ENCODE measurements around the gene SCUBE2.
"Not testable (repeated sequence)": the region's sequence is repeated elsewhere in the genome, so short reads cannot be mapped to it uniquely, and the experiment has no call there.

The SCUBE2 gene

DNA sequence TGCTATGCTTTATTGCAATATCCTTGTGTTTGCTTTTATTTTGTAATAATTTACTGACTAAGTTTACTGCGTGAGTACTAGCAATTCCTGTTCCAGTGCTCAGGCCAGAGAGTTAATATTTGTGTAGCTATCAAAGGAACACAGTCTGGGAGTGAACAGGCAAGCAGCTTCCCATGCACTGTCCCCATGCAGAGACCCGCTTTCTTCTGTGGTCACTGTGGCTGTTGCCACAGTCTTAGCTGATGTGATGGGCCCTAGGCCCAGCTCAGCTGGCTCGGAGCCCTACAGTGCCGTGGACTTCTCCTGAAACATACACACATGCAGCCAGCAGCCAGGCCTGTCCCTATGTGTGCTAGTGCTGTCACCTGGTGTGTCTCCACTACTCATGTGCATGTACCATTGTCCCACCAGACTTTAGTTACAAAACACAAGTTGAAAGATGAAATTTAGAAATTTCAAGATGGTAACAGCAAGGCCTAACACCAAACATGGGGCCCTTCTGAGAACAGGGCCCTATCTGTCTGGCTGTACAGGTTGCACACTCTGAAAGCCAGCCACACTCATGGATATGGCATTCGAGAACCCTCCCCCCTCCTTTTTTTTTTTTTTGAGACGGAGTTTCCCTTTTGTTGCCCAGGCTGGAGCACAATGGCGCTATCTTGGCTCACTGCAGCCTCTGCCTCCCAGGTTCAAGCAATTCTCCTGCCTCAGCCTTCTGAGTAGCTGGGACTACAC is 12.3 kb upstream of the SCUBE2 start:
- no peak for DNase-seq

DNA sequence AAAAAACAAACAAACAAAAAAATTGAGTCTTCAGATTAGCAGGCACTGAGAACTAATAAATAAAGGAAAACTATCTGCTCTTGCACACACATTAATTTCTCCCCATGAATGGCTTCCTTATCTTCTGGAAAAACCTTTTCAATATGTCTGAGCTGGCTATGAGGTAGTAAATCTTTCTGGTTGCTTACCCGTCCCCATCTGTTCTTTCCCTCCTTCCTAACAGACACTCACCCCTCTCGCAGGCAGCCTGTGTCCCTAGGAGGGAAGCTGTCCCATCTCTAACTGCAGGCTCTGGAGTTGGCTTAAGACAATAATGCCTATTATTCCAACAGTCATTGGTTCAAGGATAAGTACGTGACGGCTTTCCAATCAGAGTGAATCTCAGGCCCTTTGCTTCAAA is 8.2 kb upstream of the SCUBE2 start:
- no peak for DNase-seq

DNA sequence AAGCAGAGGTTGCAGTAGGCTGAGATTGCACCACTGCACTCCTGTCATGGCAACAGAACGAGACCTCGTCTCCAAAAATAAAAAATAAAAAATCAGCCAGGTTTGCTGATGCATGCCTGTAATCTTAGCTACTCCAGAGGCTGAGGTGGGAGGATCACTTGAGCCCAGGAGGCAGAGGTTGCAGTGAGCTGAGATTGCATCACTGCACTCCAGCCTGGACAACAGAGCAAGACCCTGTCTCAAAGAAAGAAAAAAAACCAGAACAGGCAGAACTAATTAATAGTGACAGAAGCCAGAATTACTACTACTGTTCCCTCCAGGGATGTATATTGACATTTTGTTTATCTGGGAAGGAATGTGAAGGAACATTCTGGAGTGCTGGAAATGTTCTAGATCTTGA is 7.1 kb upstream of the SCUBE2 start:
- not testable (repeated sequence) for DNase-seq

DNA sequence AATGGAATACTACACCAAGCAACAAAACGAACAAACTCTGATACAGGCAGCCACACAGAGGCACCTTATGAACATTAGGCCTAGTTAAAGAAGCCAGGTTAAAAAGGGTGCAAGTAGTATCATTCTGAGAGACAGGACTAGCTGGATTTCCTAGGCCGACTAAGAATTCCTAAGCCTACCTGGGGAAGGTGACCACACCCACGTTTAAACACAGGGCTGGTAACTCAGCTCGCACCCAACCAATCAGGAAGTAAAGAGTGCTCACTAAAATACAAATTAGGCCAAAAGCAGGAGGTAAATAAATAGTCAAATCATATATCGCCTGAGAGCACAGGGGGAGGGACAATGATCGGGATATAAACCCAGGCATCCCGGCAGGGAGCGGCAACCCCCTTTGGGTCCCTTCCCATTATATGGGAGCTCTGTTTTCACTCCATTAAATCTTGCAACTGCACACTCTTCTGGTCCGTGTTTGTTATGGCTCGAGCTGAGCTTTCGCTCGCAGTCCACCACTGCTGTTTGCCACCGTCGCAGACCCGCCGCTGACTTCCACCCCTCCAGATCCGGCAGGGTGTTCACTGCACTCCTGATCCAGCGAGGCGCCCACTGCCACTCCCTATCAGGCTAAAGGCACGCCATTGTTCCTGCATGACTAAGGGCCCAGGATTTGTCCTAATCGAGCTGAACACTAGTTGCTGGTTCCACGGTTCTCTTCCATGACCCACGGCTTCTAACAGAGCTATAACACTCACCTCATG is 6.0 kb upstream of the SCUBE2 start:
- not testable (repeated sequence) for DNase-seq

DNA sequence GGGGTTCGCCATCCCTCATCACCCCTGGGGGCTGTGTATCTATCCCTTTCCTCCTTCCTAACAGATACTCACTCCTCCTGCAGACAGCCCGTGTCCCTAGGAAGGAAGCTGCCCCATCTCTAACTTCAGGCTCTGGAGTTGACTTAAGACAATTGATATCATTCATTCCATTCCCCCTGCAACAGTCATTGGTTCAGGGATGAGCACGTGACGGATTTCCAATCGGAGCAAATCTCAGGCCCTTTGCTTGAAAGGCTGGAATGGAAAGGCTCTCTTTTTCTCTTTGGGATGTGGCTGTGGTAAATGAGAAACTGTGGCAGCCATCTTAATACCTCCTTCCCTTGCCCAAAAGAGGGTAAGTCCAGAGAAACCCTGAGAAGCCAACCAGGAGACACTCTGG is 5.0 kb upstream of the SCUBE2 start:
- DNase-seq: no peak

DNA sequence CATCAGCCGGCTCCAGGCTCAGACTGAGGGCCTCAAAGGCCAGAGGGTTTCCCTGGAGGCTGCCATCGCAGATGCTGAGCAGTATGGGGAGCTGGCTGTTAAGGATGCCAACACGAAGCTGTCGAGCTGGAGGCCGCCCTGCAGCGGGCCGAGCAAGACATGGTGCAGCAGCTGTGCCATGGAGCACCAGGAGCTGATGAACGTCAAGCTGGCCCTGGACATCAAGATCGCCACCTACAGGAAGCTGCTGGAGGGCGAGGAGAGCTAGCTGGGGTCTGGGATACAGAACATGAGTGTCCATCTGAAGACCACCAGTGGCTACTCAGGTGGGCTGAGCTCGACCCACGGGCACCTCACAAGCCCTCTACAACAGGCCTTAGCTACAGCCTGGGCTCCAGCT is 4.0 kb upstream of the SCUBE2 start:
- no peak for DNase-seq

DNA sequence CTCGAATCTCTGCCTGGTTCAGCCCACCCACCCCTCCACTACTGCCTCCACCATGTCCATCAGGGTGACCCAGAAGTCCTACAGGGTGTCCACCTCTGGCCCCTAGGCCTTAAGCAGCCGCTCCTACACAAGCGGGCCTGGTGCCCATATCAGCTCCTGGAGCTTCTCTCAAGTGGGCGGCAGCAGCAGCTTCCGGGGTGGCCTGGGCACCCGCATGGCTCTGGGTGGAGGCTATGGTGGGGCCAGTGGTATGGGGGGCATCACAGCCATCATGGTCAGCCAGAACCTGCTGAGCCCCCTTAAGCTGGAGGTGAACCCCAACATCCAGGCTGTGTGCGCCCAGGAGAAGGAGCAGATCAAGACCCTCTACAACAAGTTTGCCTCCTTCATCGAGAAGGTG is 3.0 kb upstream of the SCUBE2 start:
- no peak for DNase-seq

DNA sequence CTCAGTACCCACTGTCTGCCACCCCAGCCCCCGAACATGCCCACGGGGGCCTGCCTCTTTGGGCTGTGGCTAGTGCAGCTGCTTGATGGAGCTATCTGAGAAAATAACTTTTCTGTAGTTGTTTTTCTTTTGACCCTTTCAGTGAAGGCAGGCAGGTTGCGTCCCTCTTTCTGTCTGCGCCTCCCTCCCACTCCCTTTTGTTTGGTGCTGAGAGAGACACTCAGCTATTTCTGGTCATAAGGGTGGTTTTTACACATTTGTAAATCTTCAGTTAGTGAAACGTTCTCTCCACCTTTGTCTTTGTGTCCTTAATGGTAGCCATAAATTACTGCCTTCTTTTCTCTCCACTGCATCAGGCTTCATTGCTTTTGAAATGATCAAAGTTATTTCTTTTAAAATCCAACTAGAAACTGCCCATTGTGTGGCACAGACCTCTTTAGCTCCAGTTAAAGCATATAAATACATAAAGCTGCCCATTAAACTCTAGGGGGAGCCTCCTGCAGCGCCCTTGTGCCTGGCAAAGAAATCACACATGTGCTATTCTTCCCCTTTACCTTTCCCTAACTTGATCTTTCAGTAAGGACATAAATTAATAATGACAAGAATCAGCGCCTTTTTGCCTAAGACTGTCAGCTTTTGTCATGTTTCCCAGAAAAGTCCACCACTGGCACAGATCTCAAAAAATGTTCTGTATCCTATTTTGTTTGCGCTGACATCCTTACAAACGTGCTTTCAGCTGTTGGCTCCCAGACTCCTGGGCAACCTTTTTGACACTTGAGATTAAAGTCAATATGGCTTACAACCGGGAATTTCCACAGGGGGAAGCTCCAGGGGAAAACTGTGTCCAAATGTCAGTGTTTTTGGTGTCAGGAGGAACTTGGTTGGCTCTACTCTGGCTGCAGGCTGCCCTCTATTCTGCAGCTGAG is 1.7 kb upstream of the SCUBE2 start:
- DNase-seq: no peak

DNA sequence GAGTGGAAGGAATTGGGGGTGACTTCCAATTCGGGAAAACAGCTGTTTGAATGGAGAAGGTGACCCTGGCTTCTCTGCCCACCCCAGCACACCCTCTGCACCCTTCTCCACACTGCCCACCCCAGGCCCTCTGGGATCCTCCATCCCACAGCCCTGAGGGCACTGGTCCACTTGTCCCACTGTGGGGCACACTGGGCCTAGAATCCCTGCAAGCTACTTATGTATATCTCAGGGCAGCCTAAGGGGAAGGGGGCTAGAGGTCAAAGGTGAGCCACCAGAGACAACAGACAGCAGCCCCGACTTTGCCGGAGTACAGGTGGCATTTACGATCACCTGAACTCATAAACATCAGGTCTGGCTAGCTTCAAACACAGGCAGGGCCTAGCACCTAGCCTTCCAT is 673 bp upstream of the SCUBE2 start:
- DNase-seq: no peak

DNA sequence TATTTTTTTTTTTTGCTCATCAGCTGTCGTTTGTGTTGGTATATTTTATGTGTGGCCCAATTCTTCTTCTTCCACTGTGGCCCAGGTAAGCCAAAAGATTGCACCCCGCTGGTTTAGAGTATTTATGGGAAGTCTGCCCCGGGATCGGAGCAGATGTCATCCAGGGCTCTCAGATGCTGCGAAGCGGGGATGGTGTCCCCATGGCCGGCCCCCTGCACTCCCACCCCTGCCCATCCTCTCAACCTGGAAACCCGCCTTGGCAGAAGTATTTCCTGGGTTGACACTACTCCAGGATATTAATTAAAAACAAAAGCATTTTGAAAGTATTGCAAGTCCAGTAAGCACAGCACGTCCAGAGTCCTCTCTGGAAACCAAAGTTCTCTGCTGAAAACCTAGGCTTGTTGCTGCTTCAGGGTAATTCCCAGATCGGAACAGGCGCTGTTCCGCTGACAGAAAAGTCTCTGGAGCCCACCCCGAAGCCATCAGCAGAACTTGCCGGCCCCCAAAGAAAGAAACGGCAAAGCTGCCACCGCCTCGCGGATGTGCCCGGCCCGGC is 833 bp downstream of the SCUBE2 start:
- no peak for DNase-seq

DNA sequence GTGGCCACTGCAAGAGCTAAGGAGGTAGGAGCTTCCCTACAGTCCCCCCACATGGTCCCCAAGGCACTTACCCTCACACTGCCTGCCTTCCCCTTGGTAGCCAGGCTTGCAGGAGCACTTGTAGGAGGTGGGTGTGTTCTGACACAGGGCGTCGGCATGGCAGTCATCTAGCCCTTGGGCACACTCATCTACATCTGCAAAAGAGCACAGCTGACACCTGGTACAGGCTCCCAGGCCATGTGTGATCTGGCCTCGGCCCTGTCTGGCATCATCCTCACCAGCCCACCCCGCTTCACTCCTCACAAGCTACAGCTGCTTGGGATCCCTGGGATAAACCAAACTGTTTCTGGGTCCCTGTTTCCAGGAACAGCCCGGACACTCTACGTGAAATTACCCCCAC is 1.8 kb downstream of the SCUBE2 start:
- DNase-seq: no peak

DNA sequence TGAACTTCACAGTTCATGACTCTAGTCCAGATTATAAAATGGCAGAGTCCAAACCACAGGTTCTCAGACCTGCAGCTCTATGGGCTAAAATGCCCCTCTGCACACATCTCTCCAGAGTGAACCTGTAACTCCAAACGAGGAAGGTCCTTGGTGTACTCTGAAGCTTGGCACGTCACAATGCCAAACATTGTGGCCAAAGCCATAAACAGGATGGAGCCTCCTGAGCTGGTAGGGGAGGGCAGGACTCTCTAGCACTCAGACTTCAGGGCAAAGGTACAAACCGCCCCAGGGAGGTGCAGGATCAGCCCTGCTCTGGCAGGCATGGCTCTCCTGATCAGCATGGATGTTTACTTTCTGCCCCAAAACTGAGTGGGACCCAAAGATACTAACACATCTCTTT is 2.3 kb downstream of the SCUBE2 start:
- no peak for DNase-seq

DNA sequence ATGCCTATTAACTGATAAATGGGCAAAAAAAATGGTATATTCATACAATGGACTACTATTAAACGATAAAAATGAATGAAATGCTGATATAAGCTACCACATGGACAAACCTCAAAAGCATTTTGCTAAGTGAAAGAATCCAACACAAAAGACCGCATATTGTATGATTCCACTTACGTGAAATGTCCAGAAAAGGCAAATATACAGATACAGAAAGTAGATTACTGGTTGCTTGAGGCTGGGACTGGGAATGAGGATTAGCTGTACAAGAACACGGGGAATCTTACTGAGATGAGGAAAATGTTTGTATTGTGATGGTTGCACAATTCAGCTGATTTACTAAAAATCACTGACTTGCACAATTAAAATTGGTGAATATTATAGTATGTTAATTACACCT is 8.8 kb downstream of the SCUBE2 start:
- no peak for DNase-seq

DNA sequence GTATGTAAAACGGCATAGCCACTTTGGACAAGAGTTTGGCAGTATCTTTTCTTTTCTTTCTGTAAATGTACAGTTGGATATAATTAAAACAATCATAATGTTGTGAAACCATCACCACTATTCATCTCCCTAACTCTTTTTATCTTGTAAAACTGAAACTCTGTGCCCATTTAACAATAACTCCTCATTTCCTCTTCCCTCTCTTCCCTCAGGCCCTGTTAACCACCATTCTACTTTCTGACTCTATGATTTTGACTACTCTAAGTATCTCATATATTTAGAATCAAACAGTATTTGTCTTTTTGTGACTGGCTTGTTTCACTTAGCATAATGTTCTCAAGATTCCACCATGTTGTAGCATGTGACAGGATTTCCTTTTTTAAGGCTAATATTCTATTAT is 10.2 kb downstream of the SCUBE2 start:
- no peak for DNase-seq

DNA sequence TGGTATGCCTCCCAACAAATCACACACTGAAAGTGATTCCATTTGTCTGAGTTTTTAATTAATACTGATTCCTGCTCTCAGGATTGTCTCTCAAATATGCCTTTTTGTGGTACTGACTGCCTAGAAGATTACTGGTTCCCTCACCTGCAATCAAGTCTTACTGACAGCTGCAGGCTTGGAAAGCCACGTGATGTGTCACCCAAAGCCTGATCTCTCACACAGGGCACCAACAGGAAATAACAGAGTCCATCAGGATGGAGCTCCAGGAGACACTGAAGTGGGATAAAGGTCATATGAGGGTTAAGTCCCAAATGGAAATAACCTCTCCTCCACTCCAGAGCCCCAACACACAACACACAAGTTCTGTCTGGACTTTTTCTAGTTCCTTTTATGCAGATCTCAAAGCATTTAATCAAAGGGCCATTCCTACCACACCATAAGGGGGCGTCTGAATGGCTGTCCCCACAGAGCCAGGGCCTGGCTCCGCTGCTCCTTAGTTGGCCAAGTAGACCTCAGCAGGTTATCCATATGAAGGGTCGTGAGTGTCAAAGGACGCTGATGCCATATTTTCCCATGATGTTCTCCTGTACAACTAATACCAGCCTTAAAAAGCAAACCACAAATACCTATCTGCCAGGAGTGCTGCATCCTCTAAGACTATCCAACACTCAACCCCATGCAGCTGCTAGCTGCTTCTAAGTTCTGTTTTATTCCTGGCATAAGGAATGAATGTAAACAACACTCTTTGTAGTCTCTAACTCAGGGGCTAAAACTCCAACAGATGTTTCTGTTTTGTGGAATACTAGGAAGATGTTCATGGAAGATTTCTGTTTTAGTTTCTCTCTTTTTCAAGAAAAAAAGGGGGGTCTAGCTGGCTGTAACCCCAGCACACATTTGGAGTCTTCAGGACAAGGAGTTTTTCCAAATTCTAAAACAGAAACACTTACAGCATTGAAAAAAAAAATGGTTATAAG is 13.0 kb downstream of the SCUBE2 start:
- DNase-seq: no peak

DNA sequence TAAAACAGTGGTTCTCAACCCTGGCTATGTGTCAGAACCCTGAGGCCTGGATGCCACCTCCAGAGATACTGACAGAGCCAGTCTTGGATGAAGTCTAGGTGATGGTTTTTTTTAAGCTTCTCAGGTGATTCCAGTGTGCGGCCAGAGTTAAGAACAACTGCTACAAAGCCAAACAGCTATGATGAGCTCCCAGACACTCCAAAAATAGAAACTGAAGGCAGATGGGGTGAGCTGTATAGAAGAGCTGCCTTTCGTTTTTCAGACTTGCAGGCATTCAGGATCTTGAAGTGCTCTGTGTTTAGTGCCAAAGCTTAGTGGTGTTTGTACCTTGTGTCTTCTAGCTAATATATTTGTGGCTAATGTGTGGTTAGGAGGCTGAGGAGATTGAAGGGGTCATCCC is 14.2 kb downstream of the SCUBE2 start:
- no peak for DNase-seq

DNA sequence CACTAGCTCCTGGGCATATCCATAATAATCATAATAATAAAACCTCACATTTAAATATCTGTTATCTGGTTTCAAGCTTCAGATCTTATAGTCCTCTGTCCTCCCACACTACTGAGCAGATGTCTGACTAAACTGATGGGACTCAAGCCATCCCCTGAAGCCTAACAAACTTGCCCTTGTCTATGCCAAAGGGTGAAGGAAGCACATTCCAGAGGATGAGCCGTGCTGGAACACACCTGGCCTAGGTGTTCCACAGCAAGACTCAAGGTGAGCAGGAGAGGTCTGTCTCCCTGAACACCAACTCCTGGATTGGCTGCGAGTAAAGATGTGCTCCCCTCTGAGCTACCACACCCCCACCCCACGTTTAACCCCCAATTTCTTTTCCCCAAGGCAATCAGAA is 14.7 kb downstream of the SCUBE2 start:
- no peak for DNase-seq

DNA sequence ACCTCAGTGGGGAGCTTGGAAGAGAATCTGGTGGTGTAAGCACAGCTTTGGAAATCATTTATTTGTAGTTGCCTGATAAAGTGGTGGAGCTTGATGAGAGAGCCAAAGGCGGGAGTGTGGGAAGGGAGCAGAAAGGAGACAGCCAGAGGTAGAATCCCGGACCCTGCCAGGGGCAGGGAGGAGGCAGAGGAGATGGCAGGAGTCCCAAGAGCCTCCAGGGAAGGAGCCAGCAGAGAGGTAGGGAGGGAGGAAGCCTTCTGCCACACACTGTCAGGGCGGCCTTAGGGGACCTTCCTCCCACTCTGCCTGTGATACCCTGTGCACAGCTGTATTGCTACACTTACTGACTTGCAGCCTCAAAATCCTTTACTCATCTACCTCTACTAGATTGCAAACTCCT is 15.4 kb downstream of the SCUBE2 start:
- DNase-seq: no peak

DNA sequence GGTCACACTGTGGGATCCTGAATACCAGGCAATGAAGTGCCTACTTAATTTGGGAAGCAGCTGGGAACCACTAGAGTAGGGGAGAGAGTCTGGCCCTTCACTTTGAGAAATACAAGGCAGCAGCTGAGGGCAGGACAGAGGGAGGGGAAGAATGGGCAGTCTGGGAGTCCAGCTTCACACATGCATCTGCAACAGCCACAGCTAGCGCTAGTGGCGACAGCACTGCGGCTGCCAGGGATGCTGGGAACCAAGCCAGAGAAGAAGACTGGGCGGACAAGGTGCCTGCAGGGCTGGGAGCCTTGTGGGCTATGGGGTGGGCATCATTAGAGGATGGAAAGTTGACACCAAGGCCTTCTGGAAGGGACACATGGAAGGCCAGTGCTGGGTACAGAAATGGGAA is 15.8 kb downstream of the SCUBE2 start:
- no peak for DNase-seq

DNA sequence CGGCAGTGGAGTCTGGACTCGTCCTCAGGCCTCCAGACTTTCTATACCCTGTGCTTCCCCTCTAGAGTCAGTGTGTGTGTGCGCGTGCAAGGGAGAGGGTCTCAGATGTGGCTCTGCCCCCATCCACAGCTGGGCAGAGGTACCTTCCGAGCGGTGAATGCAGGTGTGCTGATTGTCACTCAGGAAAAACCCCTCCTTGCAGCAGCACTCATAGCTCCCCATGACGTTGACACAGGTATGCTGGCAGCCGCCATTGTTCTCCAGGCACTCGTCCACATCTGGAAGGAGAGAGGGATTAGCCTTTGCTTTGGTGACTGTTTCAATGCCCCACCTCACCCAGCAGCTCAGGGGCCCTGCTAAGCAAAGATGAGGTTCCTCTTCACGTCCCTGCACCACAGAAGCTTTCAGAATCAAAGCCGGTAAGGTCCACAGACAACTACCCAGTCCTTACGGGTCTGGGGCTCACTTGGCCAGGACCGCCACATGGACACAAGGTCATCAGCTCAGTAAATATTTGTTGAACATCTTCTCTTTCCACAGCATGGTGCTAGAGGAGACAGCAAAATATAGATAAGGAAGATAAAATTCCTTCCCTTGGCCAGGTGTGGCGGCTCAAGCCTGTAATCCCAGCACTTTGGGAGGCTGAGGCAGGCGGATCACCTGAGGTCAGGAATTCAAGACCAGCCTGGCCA is 16.9 kb downstream of the SCUBE2 start:
- DNase-seq: no peak

DNA sequence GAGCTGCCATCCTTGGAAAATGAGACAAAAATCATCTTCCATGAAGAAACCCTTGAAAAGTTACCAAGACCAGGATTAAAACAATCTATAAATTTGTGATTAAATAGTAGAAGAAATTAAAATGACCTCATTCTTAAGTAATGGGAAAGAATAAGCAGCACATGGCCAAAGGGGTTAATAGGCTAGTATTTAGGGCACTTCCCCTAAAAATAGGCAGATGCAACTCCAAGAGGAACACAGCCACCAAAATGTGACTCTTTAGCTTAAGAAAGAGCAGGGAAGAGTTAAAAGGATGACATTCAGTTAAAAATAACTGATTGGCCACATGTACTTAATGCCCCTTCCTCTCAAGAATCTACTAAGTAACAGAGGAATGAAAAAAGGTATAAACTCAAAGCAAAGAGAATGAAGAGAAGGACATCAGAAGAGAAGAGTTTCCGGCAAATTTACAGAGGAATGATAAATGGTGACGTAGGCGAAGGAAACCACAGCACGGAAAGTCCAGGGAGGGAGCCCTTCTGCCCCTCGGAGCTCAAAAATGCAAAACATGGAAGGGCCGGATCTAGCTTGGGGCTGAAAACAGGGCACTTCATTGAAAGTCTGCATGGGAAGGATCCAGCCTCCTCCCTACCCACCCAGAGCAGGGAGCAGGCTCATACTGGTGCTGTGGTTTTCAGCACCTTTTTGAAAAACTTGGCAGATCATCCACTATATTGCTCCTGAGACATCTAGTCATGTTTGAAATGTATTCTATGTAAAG is 17.8 kb downstream of the SCUBE2 start:
- DNase-seq: no peak
